GM19193 (cell line): ENCODE data around the gene TMOD2.

Experiments
- POLR2A ChIP-seq: IDR thresholded peaks from 4 replicates; pipeline ENCODE4 v1.6.1; 2011; ENCODE audit not compliant: insufficient read depth, insufficient read length; ENCODE audit errors: extremely low read depth

TMOD2 gene

DNA sequence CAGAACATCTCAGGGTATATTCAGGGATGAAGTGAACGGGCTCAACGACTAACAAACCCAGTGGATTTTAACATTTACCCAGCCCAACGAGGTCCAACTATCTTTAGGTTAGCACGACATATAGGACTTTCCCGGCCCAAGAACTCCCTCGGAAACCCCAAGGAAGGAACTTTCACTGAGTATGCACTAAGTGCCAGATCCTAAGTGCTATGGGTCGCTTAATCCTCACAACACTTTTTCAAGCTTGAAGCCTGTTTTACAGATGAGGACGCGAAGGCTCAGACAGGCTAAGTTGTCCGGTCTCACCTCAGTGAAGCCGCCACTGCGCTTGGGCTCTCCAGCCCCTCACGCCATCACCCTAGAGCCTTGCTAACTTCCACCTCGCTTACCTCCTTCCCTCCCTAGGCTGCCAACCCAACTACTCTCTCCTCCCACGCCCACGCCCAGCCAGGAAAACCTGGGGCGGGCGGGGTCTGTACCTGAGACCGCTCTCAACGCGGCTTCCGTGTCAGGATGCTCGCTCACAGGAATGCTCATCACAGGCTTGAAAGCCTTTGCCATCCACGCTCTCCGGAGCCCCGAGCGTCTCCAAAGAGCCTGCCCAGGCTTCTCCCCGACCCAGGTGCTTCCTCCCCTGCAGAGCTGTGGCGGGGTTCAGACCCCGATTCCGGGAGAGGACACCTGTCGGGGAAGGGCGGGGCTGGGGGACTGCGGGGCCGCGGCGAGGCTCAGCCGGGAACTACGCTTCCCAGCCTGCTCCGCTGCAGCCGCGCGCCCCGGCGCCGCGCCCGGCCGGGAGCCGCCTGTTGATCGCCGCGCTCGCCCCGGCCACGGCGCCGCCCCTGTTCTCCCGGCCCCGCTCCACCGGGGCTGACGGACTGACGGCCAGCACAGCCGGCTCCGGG is at the start of gene TMOD2:
Gene TMOD2 (plus strand): TSS at position 806 of the 905 bp plus-strand sequence. CDS start 14,845 bp downstream, outside the sequence.
- peak; percentile 40 for TF ChIP-seq POLR2A

DNA sequence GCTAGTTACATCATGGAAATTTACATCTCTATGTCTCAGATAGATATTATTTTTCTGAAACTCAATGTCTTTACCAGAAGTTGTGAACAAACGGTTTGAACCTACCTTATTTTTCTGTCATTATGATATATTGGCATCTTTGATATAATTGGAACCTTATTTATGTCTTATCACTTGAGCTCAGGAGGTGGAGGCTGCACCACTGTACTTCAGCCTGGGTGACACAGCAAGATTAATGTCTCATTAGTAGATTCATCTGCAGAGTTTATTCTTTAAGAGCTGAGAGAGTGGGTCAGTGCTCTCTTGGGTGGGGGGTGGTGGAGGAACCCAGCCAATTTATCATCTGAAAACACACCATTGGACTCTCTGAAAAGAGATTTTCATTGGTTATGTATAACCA is 48.7 kb upstream of the TMOD2 start:
- no peak for TF ChIP-seq POLR2A

DNA sequence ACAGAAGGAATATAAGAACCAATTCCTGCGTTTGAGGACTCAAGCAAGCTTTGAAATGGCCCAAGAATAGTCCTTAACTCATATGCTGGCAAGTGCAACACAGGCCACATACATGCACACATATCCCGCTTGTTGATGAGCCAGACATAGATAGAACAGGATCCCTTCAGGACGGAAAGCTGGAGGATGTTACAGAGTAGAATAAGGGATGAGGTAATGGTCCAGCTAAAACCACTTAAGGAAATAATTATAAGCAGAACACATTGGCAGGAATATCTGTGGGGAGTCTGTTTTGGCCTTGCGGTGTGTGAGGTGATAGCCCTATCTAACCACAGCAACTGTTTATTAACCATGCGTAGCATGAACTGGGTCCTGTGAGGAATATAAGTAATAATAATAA is 45.1 kb upstream of the TMOD2 start:
- TF ChIP-seq POLR2A = no peak

DNA sequence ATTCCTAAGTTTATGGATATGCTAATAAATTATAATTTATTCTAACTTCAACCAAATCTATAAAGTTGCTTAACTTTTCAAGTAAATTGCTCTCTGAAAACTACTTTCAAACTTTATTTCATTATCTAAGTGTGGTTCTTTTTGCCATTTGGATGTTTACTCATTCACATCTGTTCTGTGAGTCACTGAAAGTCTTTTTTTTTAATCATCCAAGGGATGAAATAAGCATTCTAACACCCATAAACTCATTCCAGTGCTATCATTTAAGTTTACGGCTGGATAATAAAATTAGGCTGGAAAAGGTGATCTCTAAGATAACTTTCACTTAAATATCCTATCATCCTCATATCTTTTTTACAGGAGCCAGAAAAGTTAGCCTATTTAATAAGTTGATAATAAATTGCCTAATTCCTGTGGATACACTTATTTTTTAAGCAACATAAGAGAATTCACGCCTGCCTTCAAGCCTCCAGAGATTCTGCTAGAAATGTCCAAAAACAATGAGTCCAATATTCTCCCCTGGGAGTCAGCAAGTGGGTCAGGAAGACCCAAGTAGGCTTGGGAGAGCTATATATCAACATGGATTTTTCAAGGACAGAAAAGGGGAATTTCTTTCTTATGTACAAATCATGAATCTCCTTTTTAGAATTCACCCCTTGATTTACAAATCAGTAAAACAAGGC is 44.3 kb upstream of the TMOD2 start:
- no peak for TF ChIP-seq POLR2A

DNA sequence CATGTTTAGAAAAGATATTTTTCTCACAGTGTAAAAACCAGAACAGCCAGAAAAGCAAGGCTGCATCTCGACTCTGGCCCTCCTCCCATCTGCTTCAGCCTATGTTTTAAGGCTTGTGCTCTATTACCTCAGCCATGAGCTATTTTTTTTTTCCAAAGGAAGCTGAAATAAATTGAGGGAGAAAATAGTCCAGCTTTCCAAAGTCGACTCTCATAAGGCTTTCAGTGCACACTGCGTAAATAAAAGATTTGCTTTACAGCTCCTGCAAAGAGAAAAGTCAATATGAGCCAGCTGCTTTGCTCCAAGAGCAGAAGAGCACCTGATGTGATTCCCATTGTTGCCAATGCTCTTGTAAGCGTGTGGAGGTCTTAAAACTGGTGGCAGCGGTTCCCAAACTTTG is 43.4 kb upstream of the TMOD2 start:
- no peak for TF ChIP-seq POLR2A

DNA sequence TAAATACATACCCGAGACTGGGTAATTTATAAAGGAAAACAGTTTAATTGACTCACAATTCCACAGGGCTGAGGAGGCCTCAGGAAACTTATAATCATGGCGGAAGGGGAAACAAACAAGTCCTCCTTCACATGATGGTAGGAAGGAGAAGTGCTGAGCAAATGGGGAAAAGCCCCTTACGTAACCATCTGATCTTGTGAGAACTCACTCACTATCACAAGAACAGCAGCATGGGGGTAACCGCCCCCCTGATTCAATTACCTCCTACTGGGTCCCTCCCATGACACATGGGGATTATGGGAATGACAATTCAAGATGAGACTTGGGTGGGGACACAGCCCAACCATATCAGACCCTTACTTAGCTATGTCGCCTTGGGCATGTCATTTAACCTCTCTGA is 42.4 kb upstream of the TMOD2 start:
- no peak for TF ChIP-seq POLR2A

DNA sequence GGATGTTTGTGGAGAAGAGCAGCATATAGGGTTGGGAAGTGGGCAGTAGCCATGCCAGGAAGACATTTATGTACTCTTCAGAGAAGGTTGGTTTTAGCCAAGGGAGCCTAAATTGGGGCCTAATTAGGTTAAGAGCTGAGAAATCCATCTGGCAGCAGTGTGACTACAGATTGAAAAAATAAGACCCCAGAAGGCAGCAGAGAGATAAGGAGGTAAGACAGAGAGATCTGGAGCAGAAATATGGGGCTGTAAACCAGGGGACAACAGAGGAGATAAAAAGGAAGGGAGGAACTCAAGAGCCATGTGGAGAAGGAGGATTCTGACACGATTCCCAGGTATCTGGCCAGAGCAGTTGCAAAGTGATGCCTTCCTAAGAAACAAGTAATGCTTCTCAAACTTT is 37.2 kb upstream of the TMOD2 start:
- no peak for TF ChIP-seq POLR2A

DNA sequence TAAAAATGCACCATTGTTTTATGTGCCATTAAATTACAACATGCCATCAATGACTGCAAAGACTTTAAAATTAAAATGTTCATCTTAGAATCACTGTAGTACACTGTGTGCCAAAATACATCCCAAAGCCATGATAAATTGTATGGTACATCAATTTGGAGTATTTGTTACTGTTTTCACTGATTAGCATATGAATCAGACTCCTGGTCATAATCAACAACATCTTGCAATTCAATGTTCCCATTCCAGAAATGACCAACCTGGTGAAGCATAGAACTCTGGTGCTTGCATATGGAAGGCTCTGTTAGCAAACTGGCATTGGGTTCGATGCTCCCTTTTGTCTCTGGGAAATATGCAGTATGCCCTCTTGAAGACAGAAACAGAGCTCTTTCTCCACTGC is 36.5 kb upstream of the TMOD2 start:
- TF ChIP-seq POLR2A = no peak

DNA sequence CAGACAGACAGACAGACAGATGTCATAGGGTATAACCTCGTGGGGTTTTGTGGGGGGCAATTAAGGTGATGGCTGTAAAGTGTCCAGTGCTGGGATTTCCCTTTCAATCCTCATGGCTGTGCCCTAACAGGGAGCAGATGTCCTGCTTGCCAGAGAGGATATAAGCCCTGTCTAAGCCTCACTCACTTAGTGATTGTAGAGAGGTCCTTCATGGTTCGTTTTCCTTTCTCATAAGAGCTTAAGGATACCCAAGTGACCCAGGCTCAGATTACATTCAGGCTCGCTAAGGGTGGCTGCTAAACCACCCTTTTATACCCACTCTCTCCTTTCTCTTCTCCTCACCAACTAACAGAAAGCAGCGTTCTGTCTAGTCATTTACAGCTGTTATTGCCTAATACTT is 33.2 kb upstream of the TMOD2 start:
- no peak for TF ChIP-seq POLR2A

DNA sequence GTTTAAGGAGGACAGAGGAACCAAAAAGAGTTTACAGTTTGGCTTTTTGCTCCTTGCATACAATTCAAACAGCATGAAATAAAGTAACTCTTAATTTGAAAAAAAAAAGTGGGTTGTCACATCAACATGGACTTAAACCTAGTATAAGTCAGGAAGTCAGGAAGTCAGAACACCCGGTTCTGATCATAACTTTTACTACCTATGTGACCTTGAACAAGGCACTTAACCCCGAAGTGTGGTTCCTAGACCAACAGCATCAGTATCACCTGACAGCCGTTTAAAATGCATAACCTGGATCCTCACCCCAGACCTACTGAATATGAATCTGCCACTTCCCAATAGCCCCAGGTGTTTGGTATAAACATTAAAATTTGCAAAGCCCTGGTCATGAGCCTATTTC is 32.7 kb upstream of the TMOD2 start:
- TF ChIP-seq POLR2A = no peak

DNA sequence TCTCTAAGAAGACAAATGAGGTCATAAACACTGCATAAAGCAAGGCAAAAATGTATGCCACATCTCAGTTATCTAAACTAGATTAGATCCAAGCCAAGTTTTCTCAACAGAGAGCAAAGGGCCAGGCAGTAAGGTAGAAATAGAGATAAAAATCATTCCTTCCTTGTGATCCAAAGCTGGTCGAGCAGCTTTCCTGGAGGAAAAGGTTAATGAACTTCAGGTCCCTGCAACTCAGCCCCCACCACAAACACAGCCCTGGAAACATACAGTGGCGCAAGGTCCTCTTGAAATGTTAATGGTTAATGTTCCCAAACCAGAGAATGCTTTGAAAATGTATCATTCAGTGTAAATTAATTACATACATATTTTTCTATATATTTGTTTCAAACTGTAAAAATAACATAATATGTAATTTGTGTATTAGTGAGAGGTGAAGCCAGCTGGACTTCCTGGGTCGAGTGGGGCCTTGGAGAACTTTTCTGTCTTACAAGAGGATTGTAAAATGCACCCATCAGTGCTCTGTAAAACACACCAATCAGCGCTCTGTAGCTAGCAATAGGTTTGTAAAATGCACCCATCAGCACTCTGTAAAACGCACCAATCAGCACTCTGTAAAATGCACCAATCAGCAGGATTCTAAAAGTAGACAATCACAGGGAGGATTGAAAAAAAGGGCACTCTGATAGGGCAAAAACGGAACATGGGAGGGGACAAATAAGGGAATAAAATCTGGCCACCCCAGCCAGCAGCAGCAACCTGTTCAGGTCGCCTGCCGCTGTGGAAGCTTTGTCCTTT is 31.0 kb upstream of the TMOD2 start:
- TF ChIP-seq POLR2A = no peak

DNA sequence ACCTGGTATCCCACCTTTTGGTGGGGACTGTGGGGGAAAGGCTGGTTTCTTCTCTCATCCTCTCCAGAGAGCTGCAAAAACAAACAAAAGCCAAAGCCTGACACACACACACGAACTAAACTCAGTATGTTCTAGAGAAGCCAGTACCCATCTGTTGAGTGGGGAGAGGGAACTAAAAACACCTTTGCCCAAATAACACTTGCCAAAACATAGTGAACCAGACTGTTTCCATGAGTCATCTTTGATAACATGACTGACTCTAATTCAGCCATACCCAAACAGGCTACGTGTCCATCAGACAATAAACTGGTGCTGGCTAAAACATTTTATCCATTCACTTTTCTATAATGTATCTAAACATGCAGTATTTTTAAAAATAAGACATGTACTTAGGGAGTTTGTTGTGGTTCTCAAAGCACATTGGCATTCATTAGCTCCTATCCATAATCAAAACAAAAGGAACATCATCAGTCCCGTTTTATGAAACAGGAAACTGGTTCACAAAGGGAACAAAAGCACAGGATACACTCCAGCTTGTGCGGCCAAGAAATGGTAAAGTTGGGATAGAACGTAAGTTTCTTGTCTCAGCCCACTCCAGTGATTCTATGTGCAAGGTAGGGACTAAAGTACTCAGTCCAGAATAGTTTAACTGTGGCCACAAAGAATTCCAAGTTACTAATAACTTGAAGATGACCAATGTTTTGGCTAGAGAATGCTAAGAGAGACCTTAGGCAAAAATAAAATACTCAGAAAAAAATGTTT is 30.0 kb upstream of the TMOD2 start:
- no peak for TF ChIP-seq POLR2A

DNA sequence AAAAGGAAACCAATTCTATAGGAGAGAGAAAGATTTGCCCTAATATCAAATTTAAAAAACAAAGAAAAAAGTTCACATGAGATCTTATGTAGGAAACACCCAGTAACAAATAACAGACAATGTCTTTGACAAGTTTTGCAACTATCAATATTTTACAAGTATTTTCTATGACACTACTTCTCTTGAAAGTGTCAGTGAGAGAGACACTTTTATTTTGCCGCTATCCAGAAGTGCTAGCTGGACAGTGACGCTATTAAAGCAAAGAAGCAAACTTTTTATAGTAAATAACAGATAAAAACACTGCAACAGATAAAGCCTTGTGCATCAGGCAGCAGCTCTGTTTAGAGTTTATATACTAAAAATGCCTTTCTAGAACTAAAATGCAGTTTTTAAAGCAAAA is 27.2 kb upstream of the TMOD2 start:
- no peak for TF ChIP-seq POLR2A

DNA sequence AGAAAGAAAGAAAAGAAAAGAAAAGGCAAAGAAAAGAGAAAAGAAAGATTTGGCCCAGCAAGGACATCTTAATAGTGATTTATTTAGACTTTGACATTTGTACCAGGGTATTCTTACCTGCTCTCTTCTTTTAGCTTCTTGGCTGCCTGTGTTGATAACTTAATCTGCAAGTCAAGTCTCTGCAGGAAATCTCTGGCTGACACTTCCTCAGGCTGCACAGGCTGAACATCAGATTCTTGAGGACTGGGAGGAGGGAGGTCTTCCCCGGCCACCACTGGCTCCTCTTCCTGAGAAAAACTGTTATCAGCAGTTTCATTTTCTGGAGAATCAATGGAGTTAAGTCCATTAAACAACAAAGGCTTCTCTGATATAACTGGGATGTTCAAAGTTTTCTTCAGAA is 26.7 kb upstream of the TMOD2 start:
- no peak for TF ChIP-seq POLR2A
